ENCODE data around the gene XPC. TPM values are rescaled to one million over a fixed set of nuclear protein-coding genes. Genes with fewer than 3 reads are reported as not detected.
A peak's percentile ranks its signal among the peaks of the same experiment; 100 is the strongest.

The XPC gene
- polyA plus RNA-seq, 1 of the 3 experiments (the other 2 are of a cell fraction), result 50.0 TPM

- TF ChIP-seq TEAD4 (IDR thresholded peaks at IDR 0.05; ENCODE audit: borderline replicate concordance, insufficient read depth) (peak; percentile 78; the same call in 1 of the 2 replicates), SIN3A (IDR thresholded peaks at IDR 0.05; ENCODE audit: borderline replicate concordance, low read depth, low read length) (no peak), POLR2AphosphoS5 (IDR thresholded peaks at IDR 0.05; ENCODE audit: low read depth, low read length) (peak; percentile 56; the same call in 1 of the 2 replicates), IRF3 (IDR thresholded peaks at IDR 0.05; ENCODE audit: low read depth, low read length) (no peak), MEF2A (IDR thresholded peaks at IDR 0.05; ENCODE audit: borderline replicate concordance, low read depth) (peak; percentile 44), NFIC (IDR thresholded peaks at IDR 0.05; ENCODE audit: borderline replicate concordance) (peak; percentile 52; the same call in 1 of the 2 replicates)
These were observed 7.8 kb downstream of the XPC start (continued) for GRCh38 chr3:14170531-14171159.

- TF ChIP-seq NRF1 (IDR thresholded peaks at IDR 0.05; ENCODE audit: low read depth, low read length), result no peak
- no peak for TF ChIP-seq CHD2 (IDR thresholded peaks at IDR 0.05; ENCODE audit: low read length, partially characterized antibody)
- TF ChIP-seq TCF12 (IDR thresholded peaks at IDR 0.05), result no peak
- no peak for TF ChIP-seq TAF1 (IDR thresholded peaks at IDR 0.05; ENCODE audit: borderline replicate concordance, low read depth, low read length)
- TF ChIP-seq SMC3 (IDR thresholded peaks at IDR 0.05; ENCODE audit: low read depth, low read length), result no peak
- no peak for TF ChIP-seq MXI1 (IDR thresholded peaks at IDR 0.05; ENCODE audit: low read depth, low read length)
- TF ChIP-seq MAX (IDR thresholded peaks at IDR 0.05; ENCODE audit: low read depth), result no peak
- no peak for TF ChIP-seq USF2 (IDR thresholded peaks at IDR 0.05; ENCODE audit: borderline replicate concordance, low read depth, low read length)
- no peak for TF ChIP-seq FOSL2 (IDR thresholded peaks at IDR 0.05; ENCODE audit: borderline replicate concordance, low read depth)
- TF ChIP-seq GABPA (IDR thresholded peaks at IDR 0.05; ENCODE audit: low read depth), result no peak
- no peak for TF ChIP-seq USF1 (IDR thresholded peaks at IDR 0.05; ENCODE audit: borderline replicate concordance, low read depth)
- no peak for TF ChIP-seq FOXJ3 (CRISPR knock-in tag; IDR thresholded peaks at IDR 0.05)
- no peak for TF ChIP-seq YY1 (IDR thresholded peaks at IDR 0.05; ENCODE audit: low read depth)
- TF ChIP-seq ELF1 (IDR thresholded peaks at IDR 0.05), result no peak
- TF ChIP-seq PBX3 (IDR thresholded peaks at IDR 0.05), result no peak
- no peak for TF ChIP-seq RXRA (IDR thresholded peaks at IDR 0.05; ENCODE audit: borderline replicate concordance, low read depth)
- no peak for TF ChIP-seq GATA2 (CRISPR knock-in tag; IDR thresholded peaks at IDR 0.05)
- TF ChIP-seq MEF2A (IDR thresholded peaks at IDR 0.05; ENCODE audit: borderline replicate concordance, low read depth), result no peak
- peak overlapping the region in 1 of 2 experiments; percentile 2; a peak in 1 of 4 replicates for H3K4me3 ChIP-seq (ENCODE audit: low read depth in 2 of 2, low read length in 1 of 2)
- peak overlapping the region; percentile 59 for H3K4me2 ChIP-seq
- H2AFZ ChIP-seq (ENCODE audit: low read depth), result no peak overlapping the region
- H3K27ac ChIP-seq (ENCODE audit: low read depth in 2 of 2, low read length in 1 of 2), result peak overlapping the region; percentile 81 to 98
- peak overlapping the region; percentile 53 for H3K9ac ChIP-seq
- no peak for DNase-seq
- ChIA-PET CTCF (no interaction called here), POLR2A (interaction anchor here (0.7 to 1.1 kb wide), 2 partner anchors 45 to 506 kb away, joined by 3 read pairs; partner anchors contain the start of genes CHCHD4 and TMEM43)
- H4K20me1 ChIP-seq (ENCODE audit: insufficient read depth), result no peaks in the 10 kb centered on the region; the same call in 1 of the 2 replicates
- H3K79me2 ChIP-seq (ENCODE audit: insufficient read depth), result peaks cover 64% of the 10 kb centered on the region
- peaks cover 49% of the 10 kb centered on the region for H3F3A ChIP-seq (replicated peaks; ENCODE audit: insufficient read depth)
- peaks cover 66 to 80% of the 10 kb centered on the region in 2 experiments for H3K36me3 ChIP-seq (replicated peaks in 1 of 2; ENCODE audit: control insufficient read depth in 1 of 2, insufficient read depth in 2 of 2, low read length in 1 of 2)
- H3K4me1 ChIP-seq (ENCODE audit: control insufficient read depth in 1 of 2, insufficient read depth in 2 of 2, low read depth in 1 of 2, low read length in 1 of 2), result peaks cover 21 to 44% of the 10 kb centered on the region in 2 experiments
- no peaks in the 10 kb centered on the region for H3K27me3 ChIP-seq (ENCODE audit: insufficient read depth)
- no peaks in the 10 kb centered on the region for H3K9me3 ChIP-seq
- H3K9me2 ChIP-seq, result no peaks in the 10 kb centered on the region
These were observed 8.5 kb downstream of the XPC start for GRCh38 chr3:14169871-14170270.

All from SK-N-SH (cell line).